CD14-positive monocyte (primary cell): ENCODE results near the gene PANK4. TPM values are rescaled to one million over a fixed set of nuclear protein-coding genes. Genes with fewer than 3 reads are reported as not detected.
A peak's percentile ranks its signal among the peaks of the same experiment; 100 is the strongest.

Experiments used
- DNase-seq, 3 donors: peaks; one replicate each; pipeline ENCODE4 v3.0.0-alpha.2; 2011 to 2022
- H2AFZ ChIP-seq: 2 replicates; pipeline ENCODE4 v1.6.0; 2012; ENCODE audit warnings: mild to moderate bottlenecking, low read depth, low read length, inconsistent platforms; ENCODE audit not compliant: insufficient read depth, poor library complexity, severe bottlenecking
- H3K27ac ChIP-seq, 2 donors: 1 replicate in 1 of 2; 2 replicates in 1 of 2; pipeline ENCODE4 v1.5.1; 2012 to 2013; ENCODE audit warnings: low read length in 2 of 2, control low read depth in 1 of 2, inconsistent platforms in 1 of 2, low read depth in 1 of 2, mild to moderate bottlenecking in 1 of 2
- H3K27me3 ChIP-seq, 2 donors: one replicate each; pipeline versions ENCODE4 v1.6.0 to v1.6.1; 2011 to 2013; ENCODE audit warnings: low read length in 2 of 2; ENCODE audit not compliant: control insufficient read depth in 2 of 2, insufficient read depth in 2 of 2
- H3K36me3 ChIP-seq, 2 donors: replicated peaks in 1 of 2; 1 replicate in 1 of 2; 2 replicates in 1 of 2; pipeline versions ENCODE4 v1.5.1 to v1.6.1; 2012 to 2013; ENCODE audit warnings: low read length in 2 of 2, control low read depth in 1 of 2, inconsistent platforms in 1 of 2, mild to moderate bottlenecking in 1 of 2; ENCODE audit not compliant: insufficient read depth in 2 of 2, control insufficient read depth in 1 of 2
- H3K4me1 ChIP-seq, 2 donors: 1 replicate in 1 of 2; 2 replicates in 1 of 2; pipeline versions ENCODE4 v1.5.1 to v1.6.1; 2012 to 2013; ENCODE audit warnings: low read length in 2 of 2, control low read depth in 1 of 2, inconsistent platforms in 1 of 2, mild to moderate bottlenecking in 1 of 2, moderate library complexity in 1 of 2; ENCODE audit not compliant: insufficient read depth in 2 of 2, control insufficient read depth in 1 of 2
- H3K4me2 ChIP-seq: replicated peaks from 2 replicates; pipeline ENCODE3; 2012; ENCODE audit warnings: low read length, moderate library complexity, mild to moderate bottlenecking; ENCODE audit not compliant: poor library complexity, severe bottlenecking; ENCODE audit errors: extremely low read depth
- H3K4me3 ChIP-seq, 3 experiments: fragments of 200-600 bp in 1 of 3; sonication (generic) in 1 of 3; replicated peaks in 1 of 3; 1 replicate in 2 of 3; 2 replicates in 1 of 3; pipeline ENCODE4 v1.5.1; 2011 to 2013; ENCODE audit warnings: low read length in 3 of 3, mild to moderate bottlenecking in 3 of 3, control low read depth in 2 of 3, low read depth in 2 of 3, inconsistent platforms in 1 of 3, moderate library complexity in 1 of 3
- H3K79me2 ChIP-seq: 2 replicates; pipeline ENCODE4 v1.6.0; 2012; ENCODE audit warnings: mild to moderate bottlenecking, control low read depth, inconsistent platforms, low read length, moderate library complexity; ENCODE audit not compliant: insufficient read depth
- H3K9ac ChIP-seq: 2 replicates; pipeline ENCODE4 v1.6.0; 2017; ENCODE audit warnings: low read length, mild to moderate bottlenecking; ENCODE audit not compliant: insufficient read depth, poor library complexity, severe bottlenecking
- H3K9me3 ChIP-seq, 2 donors: replicated peaks in 1 of 2; 1 replicate in 1 of 2; 2 replicates in 1 of 2; pipeline versions ENCODE4 v1.5.1 to v1.6.1; 2012 to 2013; ENCODE audit warnings: low read length in 2 of 2, control low read depth in 1 of 2; ENCODE audit not compliant: control insufficient read depth in 1 of 2, insufficient read depth in 1 of 2
- H4K20me1 ChIP-seq: 2 replicates; pipeline ENCODE4 v1.6.0; 2012; ENCODE audit warnings: mild to moderate bottlenecking, low read length, control low read depth, moderate library complexity; ENCODE audit not compliant: insufficient read depth
- H3K27ac Mint-ChIP-seq, 7 donors: one replicate each; pipeline ENCODE4 v1.8.0; 2020; ENCODE audit warnings: mild to moderate bottlenecking in 7 of 7, mixed read lengths in 7 of 7, moderate library complexity in 6 of 7, inconsistent platforms in 2 of 7
- H3K27me3 Mint-ChIP-seq, 3 donors: one replicate each; pipeline ENCODE4 v1.8.0; 2021 to 2022; ENCODE audit warnings: low read depth in 3 of 3, mild to moderate bottlenecking in 3 of 3, mixed read lengths in 3 of 3, moderate library complexity in 3 of 3, inconsistent platforms in 1 of 3
- H3K36me3 Mint-ChIP-seq, 2 donors: one replicate each; pipeline ENCODE4 v1.8.0; 2020; ENCODE audit warnings: mixed read lengths in 2 of 2, inconsistent platforms in 1 of 2, mild to moderate bottlenecking in 1 of 2
- H3K4me1 Mint-ChIP-seq: one replicate; pipeline ENCODE4 v1.8.0; 2020; ENCODE audit warnings: mild to moderate bottlenecking, mixed read lengths
- H3K4me3 Mint-ChIP-seq, 2 donors: one replicate each; pipeline ENCODE4 v1.8.0; 2020; ENCODE audit warnings: mild to moderate bottlenecking in 2 of 2, mixed read lengths in 2 of 2, moderate library complexity in 1 of 2
- H3K9me3 Mint-ChIP-seq, 7 donors: one replicate each; pipeline ENCODE4 v1.8.0; 2020 to 2022; ENCODE audit warnings: mixed read lengths in 7 of 7, mild to moderate bottlenecking in 6 of 7, moderate library complexity in 6 of 7, inconsistent platforms in 2 of 7
- WGBS: methylation state at CpG from one replicate; pipeline ENCODE4 v1.1.5; 2013; ENCODE audit warnings: missing lambda C conversion rate; ENCODE audit not compliant: insufficient coverage; 5-methylcytosine and 5-hydroxymethylcytosine counted together
- intact Hi-C, 2 donors: fragments of 100-400 bp; cut with micrococcal nuclease; formaldehyde crosslinking; loops; one replicate each; pipeline versions ENCODE4 v1.15.0 to v1.15.1; 2023
- polyA plus RNA-seq, 3 donors: library from polyadenylated mRNA; depleted of rRNA in 1 of 3; unstranded in 2 of 3; stranded (reverse) in 1 of 3; fragments of 300-500 nt in 2 of 3; fragments of >200 nt in 1 of 3; fragmentation: Illumina TruSeq in 2 of 3; gene quantifications; 1 replicate in 2 of 3; 2 replicates in 1 of 3; pipeline ENCODE4 v1.2.3, GENCODE V29; 2012 to 2021
- TF ChIP-seq, protein P1 (sequence below): fragments of 200-600 bp; IDR thresholded peaks from one replicate; pipeline ENCODE4 v1.8.0; 2022; ENCODE audit warnings: antibody characterized with exemption, mild to moderate bottlenecking

Gene PANK4
- polyA plus RNA-seq, 3 donors = 11.9 to 30.2 (median 13.7) TPM

DNA sequence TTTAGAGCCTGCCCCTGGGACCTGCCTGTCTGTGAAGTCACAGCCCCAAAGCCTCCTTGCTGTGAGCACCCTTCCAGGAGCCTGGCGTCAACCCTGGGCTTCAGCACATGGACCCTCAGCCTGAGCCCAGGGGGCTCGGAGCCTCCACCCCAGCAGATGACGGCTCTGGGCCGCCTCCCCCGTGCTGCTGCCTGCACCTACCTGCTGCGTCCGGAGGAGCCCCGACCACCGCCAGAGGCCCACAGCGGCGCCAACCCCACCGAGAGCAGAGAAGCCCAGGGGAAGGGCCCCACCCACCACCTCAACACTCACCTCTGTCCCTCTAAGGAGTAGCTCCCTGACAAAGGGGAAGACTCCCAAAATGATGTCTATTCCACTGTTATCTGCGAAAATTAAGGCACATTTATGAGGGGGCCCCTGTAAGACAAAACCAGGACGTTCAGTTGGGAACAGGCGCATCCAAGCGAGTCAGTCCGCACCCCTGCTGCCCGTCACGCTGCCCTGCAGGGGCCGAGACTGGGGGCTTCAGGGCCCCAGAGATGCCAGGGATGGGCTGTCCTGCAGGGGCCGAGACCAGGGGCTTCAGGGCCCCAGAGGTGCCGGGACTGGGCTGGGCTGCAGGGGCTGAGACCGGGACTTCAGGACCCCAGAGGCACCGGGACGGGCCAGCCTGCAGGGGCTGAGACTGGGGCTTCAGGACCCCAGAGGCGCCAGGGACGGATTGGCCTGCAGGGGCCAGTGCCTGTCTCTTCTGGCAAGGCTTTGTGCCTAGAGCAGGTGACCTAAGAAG is 15.8 kb downstream of the PANK4 start:
- no peak overlapping the region for H3K4me3 ChIP-seq
- WGBS = 94% methylated on average over 25 of the region's 27 CpGs

DNA sequence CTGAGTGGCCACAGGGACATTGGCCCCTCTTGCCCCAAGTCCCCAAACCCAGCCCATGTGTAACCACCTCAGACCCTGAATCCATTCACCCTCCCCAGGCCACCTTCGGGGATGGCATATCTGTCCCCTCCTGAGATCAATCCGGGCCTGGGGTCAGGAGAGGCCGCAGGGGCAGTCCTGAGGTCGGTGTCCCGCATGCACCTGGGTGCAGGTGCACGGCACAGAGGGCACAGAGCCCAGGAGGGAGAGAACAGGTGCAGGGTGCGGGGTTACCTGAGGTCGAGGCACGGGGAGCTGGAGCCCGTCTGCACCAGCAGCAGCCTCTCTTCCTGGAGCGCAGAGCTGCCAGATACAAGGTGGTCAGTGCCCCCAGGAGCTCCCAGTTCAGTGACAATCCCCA is 16.8 kb downstream of the PANK4 start:
- Histone ChIP-seq H2AFZ (no peak overlapping the region), H3K4me2 (no peak overlapping the region), H3K27ac (no peak overlapping the region), H4K20me1 (peaks cover 68% of the 10 kb centered on the region), H3K9me3 (no peaks in the 10 kb centered on the region), H3K27me3 (no peaks in the 10 kb centered on the region), H3K79me2 (no peaks in the 10 kb centered on the region), H3K36me3 (peaks cover 72% of the 10 kb centered on the region in 2 donors), H3K4me3 (no peak overlapping the region), H3K9ac (no peak overlapping the region), H3K4me1 (no peaks in the 10 kb centered on the region)
- Mint-ChIP-seq H3K4me1 (no peaks in the 10 kb centered on the region), H3K9me3 (no peaks in the 10 kb centered on the region), H3K27me3 (peaks cover 0 to 2% (median 0%) of the 10 kb centered on the region in 3 donors), H3K27ac (peak overlapping the region in 1 of 7 donors; percentile 33), H3K36me3 (peaks cover 45 to 66% of the 10 kb centered on the region in 2 donors), H3K4me3 (no peak overlapping the region)
- no peak for DNase-seq
- TF ChIP-seq, protein P1, sequence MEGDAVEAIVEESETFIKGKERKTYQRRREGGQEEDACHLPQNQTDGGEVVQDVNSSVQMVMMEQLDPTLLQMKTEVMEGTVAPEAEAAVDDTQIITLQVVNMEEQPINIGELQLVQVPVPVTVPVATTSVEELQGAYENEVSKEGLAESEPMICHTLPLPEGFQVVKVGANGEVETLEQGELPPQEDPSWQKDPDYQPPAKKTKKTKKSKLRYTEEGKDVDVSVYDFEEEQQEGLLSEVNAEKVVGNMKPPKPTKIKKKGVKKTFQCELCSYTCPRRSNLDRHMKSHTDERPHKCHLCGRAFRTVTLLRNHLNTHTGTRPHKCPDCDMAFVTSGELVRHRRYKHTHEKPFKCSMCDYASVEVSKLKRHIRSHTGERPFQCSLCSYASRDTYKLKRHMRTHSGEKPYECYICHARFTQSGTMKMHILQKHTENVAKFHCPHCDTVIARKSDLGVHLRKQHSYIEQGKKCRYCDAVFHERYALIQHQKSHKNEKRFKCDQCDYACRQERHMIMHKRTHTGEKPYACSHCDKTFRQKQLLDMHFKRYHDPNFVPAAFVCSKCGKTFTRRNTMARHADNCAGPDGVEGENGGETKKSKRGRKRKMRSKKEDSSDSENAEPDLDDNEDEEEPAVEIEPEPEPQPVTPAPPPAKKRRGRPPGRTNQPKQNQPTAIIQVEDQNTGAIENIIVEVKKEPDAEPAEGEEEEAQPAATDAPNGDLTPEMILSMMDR = no peak
- 95% methylated on average over 9 of the region's 11 CpGs for WGBS
- intact Hi-C loops = no loop called here

More for the DNA sequence above, 15.8 kb downstream of the PANK4 start:
- intact Hi-C loops = no loop called here
- no peak overlapping the region for H3K27ac ChIP-seq
- H3K9me3 Mint-ChIP-seq = no peaks in the 10 kb centered on the region
- TF ChIP-seq, protein P1 = no peak
- H3K27me3 Mint-ChIP-seq = peaks cover 0 to 2% (median 0%) of the 10 kb centered on the region in 3 donors
- H3K4me1 Mint-ChIP-seq = no peaks in the 10 kb centered on the region
- H3K36me3 ChIP-seq = peaks cover 81 to 82% of the 10 kb centered on the region in 2 donors
- DNase-seq = no peak
- H3K27me3 ChIP-seq = no peaks in the 10 kb centered on the region
- H3K36me3 Mint-ChIP-seq = peaks cover 52 to 76% of the 10 kb centered on the region in 2 donors
- H3K4me3 Mint-ChIP-seq = no peak overlapping the region
- H2AFZ ChIP-seq = no peak overlapping the region
- no peak overlapping the region for H3K4me2 ChIP-seq
- H3K27ac Mint-ChIP-seq = no peak overlapping the region
- H4K20me1 ChIP-seq = peaks cover 73% of the 10 kb centered on the region
- H3K9me3 ChIP-seq = no peaks in the 10 kb centered on the region
- H3K4me1 ChIP-seq = no peaks in the 10 kb centered on the region
- no peak overlapping the region for H3K9ac ChIP-seq
- H3K79me2 ChIP-seq = no peaks in the 10 kb centered on the region
